OCI-LY7 (cell line): ENCODE measurements around the gene HNRNPK. TPM values are rescaled to one million over a fixed set of nuclear protein-coding genes. Genes with fewer than 3 reads are reported as not detected.

ENCODE experiments used
- BruUV-seq: library from RNA; stranded (reverse); fragments of 400-500 nt; replicated peaks from 2 replicates; lab custom pipeline; 2021; lab: Mats Ljungman, UMichigan
- CTCF ChIA-PET: fragments of 300-600 bp; sonication (Branson Sonifier 250); formaldehyde crosslinking; loops from one replicate; lab custom pipeline; 2022; ENCODE audit warnings: antibody characterized with exemption; ENCODE audit not compliant: unreplicated experiment; lab: Charles Lee
- POLR2A ChIA-PET: fragments of 300-600 bp; sonication (Branson Sonifier 250); formaldehyde crosslinking; loops from one replicate; lab custom pipeline; 2022; ENCODE audit warnings: antibody characterized with exemption; lab: Charles Lee
- DNase-seq: peaks from one replicate; pipeline ENCODE4 v3.0.0-alpha.2; 2015; ENCODE audit warnings: low spot score
- H2AFZ ChIP-seq: fragments of 200-600 bp; sonication (generic), shearing (Covaris generic); 2 replicates; pipeline ENCODE4 v1.6.1; 2014; ENCODE audit warnings: mild to moderate bottlenecking, antibody characterized with exemption, low read length, moderate library complexity
- H3K27ac ChIP-seq: fragments of 200-600 bp; sonication (generic); 2 replicates; pipeline ENCODE4 v1.5.1; 2014; ENCODE audit warnings: mixed run types, low read depth, mild to moderate bottlenecking, moderate library complexity, low read length, inconsistent platforms; ENCODE audit not compliant: poor library complexity, severe bottlenecking
- H3K36me3 ChIP-seq: fragments of 200-600 bp; sonication (generic); 2 replicates; pipeline ENCODE4 v1.6.1; 2014; ENCODE audit warnings: mild to moderate bottlenecking, antibody characterized with exemption, low read length, moderate library complexity, mixed read lengths; ENCODE audit not compliant: insufficient read depth
- H3K4me1 ChIP-seq: fragments of 200-600 bp; sonication (generic); 2 replicates; pipeline ENCODE4 v1.5.1; 2014; ENCODE audit warnings: mild to moderate bottlenecking, low read length; ENCODE audit not compliant: insufficient read depth, poor library complexity, severe bottlenecking
- H3K4me2 ChIP-seq: fragments of 200-600 bp; sonication (generic); 2 replicates; pipeline ENCODE4 v1.6.1; 2014; ENCODE audit warnings: mild to moderate bottlenecking, low read length
- H3K4me3 ChIP-seq: fragments of 200-600 bp; sonication (generic); 2 replicates; pipeline ENCODE4 v1.5.1; 2014; ENCODE audit warnings: mild to moderate bottlenecking, low read depth, low read length; ENCODE audit not compliant: poor library complexity, severe bottlenecking
- H3K79me2 ChIP-seq: fragments of 200-600 bp; sonication (generic); 2 replicates; pipeline ENCODE4 v1.6.1; 2016; ENCODE audit warnings: low read depth, mild to moderate bottlenecking, low read length, moderate library complexity, mixed read lengths; ENCODE audit not compliant: insufficient read depth
- H3K9me2 ChIP-seq: fragments of 200-600 bp; sonication (generic); 2 replicates; pipeline ENCODE4 v1.6.1; 2016; ENCODE audit warnings: mild to moderate bottlenecking, low read length, mixed read lengths; ENCODE audit not compliant: insufficient read depth
- H3K9me3 ChIP-seq: fragments of 200-600 bp; sonication (generic); 2 replicates; pipeline ENCODE4 v1.6.1; 2014; ENCODE audit warnings: mild to moderate bottlenecking, mixed run types, low read length, mixed read lengths
- H4K20me1 ChIP-seq: fragments of 200-600 bp; sonication (generic); 2 replicates; pipeline ENCODE4 v1.6.1; 2014; ENCODE audit warnings: mild to moderate bottlenecking, antibody characterized with exemption, low read length, moderate library complexity, mixed read lengths; ENCODE audit not compliant: insufficient read depth
- CTCF ChIP-seq: fragments of 200-600 bp; sonication (generic); conservative IDR thresholded peaks from 2 replicates; pipeline ENCODE4 v1.5.1; 2014; ENCODE audit warnings: mild to moderate bottlenecking, antibody characterized with exemption, low read length, moderate library complexity, mixed read lengths
- EZH2phosphoT487 ChIP-seq: fragments of 200-600 bp; sonication (generic); IDR thresholded peaks from 2 replicates; pipeline ENCODE4 v1.6.1; 2018; ENCODE audit warnings: low read depth, borderline replicate concordance, mild to moderate bottlenecking, mixed run types, antibody characterized with exemption, low read length, moderate library complexity, mixed read lengths
- intact Hi-C: fragments of 100-400 bp; cut with micrococcal nuclease; formaldehyde crosslinking; loops from one replicate; pipeline ENCODE4 v1.10.0; 2022; ENCODE audit not compliant: unreplicated experiment
- total RNA-seq, 2 experiments: library from RNA; depleted of rRNA in 1 of 2; stranded (reverse); fragments of >200 nt in 1 of 2; shearing (Covaris generic) in 1 of 2; gene quantifications; 2 replicates each; pipeline ENCODE4 v1.2.3, GENCODE V29; 2014 to 2022

Gene HNRNPK
- total RNA-seq, 2 experiments from 2014 or later = 592 to 768 TPM

- Histone ChIP-seq H3K27ac (no peak overlapping the region), H2AFZ (no peak overlapping the region), H3K4me1 (no peaks in the 10 kb centered on the region), H3K4me3 (no peak overlapping the region), H3K36me3 (peaks cover 85% of the 10 kb centered on the region), H3K4me2 (no peak overlapping the region), H3K9me2 (no peaks in the 10 kb centered on the region), H3K9me3 (no peaks in the 10 kb centered on the region), H4K20me1 (no peaks in the 10 kb centered on the region), H3K79me2 (peaks cover 23% of the 10 kb centered on the region; the same call in 1 of the 2 replicates)
- no peak for TF ChIP-seq CTCF
- no peak for TF ChIP-seq EZH2phosphoT487
- CTCF ChIA-PET = no interaction called here
- POLR2A ChIA-PET = interaction anchor here (0.6 to 1.4 kb wide), 3 partner anchors 8 to 216 kb away, joined by 3 to 4 read pairs (median 4); no protein-coding TSS in a partner anchor
- BruUV-seq = no TSS peak
- no peak for DNase-seq
- intact Hi-C loops = no loop called here
These were observed 22.3 kb upstream of the HNRNPK start for GRCh38 chr9:84002344-84002743.

GRCh38 chr9:84001621-84002020 lies 21.6 kb upstream of the HNRNPK start:
- Histone ChIP-seq H3K27ac (no peak overlapping the region), H3K4me3 (no peak overlapping the region), H3K36me3 (peaks cover 85% of the 10 kb centered on the region), H3K4me1 (no peaks in the 10 kb centered on the region), H3K4me2 (no peak overlapping the region), H3K9me2 (no peaks in the 10 kb centered on the region), H2AFZ (no peak overlapping the region), H3K79me2 (peaks cover 29% of the 10 kb centered on the region), H4K20me1 (no peaks in the 10 kb centered on the region), H3K9me3 (no peaks in the 10 kb centered on the region)
- TF ChIP-seq EZH2phosphoT487 = no peak
- no peak for TF ChIP-seq CTCF
- CTCF ChIA-PET = no interaction called here
- intact Hi-C loops = no loop called here
- no peak for DNase-seq
- no TSS peak for BruUV-seq
- POLR2A ChIA-PET = no interaction called here

GRCh38 chr9:84000186-84000585 lies 20.2 kb upstream of the HNRNPK start:
- ChIA-PET POLR2A (interaction anchor here (0.6 kb wide), 1 partner anchor 1941 kb away, joined by 3 read pairs; the partner anchor contains the start of gene NAA35), CTCF (no interaction called here)
- Histone ChIP-seq H3K4me3 (no peak overlapping the region), H3K4me2 (no peak overlapping the region), H3K27ac (no peak overlapping the region), H3K4me1 (no peaks in the 10 kb centered on the region), H3K9me3 (no peaks in the 10 kb centered on the region), H3K9me2 (no peaks in the 10 kb centered on the region), H2AFZ (no peak overlapping the region), H4K20me1 (no peaks in the 10 kb centered on the region), H3K79me2 (peaks cover 43% of the 10 kb centered on the region), H3K36me3 (peaks cover 89% of the 10 kb centered on the region)
- no peak for DNase-seq
- TF ChIP-seq CTCF (no peak), EZH2phosphoT487 (no peak)
- BruUV-seq = no TSS peak
- intact Hi-C loops = no loop called here
